ENCODE data around the gene SLC6A17.

DNA sequence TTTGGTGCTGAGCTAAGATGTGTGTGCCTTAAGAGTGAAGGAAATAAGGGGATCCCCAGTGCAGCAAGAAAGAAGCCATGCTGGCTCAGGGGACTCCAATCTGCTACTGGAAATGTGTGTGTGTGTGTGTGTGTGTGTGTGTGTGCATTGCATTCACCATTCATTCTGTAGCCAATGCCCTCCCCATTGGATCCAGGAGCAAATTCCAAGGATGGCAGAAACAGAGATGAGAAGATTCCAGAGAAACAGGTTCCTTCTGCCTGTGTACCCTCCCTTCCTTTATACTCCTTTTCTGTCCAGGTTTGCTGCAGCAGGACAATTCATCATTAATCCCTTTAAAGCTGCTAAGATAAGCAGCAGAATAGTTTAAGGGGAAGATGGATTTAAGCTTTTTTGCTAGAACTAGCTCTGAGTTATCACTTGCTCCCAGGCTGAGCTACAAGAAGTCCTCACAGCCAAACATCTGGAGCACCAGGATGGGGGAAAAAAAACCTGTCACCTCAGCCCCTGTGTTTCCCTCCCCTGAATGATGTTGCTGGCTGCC, 3.2 kb downstream of the SLC6A17 start:
- TF ChIP-seq, protein P1, sequence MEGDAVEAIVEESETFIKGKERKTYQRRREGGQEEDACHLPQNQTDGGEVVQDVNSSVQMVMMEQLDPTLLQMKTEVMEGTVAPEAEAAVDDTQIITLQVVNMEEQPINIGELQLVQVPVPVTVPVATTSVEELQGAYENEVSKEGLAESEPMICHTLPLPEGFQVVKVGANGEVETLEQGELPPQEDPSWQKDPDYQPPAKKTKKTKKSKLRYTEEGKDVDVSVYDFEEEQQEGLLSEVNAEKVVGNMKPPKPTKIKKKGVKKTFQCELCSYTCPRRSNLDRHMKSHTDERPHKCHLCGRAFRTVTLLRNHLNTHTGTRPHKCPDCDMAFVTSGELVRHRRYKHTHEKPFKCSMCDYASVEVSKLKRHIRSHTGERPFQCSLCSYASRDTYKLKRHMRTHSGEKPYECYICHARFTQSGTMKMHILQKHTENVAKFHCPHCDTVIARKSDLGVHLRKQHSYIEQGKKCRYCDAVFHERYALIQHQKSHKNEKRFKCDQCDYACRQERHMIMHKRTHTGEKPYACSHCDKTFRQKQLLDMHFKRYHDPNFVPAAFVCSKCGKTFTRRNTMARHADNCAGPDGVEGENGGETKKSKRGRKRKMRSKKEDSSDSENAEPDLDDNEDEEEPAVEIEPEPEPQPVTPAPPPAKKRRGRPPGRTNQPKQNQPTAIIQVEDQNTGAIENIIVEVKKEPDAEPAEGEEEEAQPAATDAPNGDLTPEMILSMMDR (IDR thresholded peaks at IDR 0.05), result no peak
- no peak for TF ChIP-seq EP300 (IDR thresholded peaks at IDR 0.05)
- TF ChIP-seq POLR2A (IDR thresholded peaks at IDR 0.05), result no peak
